HG03457 (cell line): Measurements from ENCODE around the gene GPR78.
"Not testable (repeated sequence)": the region's sequence is repeated elsewhere in the genome, so short reads cannot be mapped to it uniquely, and the experiment has no call there.

Source experiments
- ATAC-seq: cut with Tn5 transposase; IDR thresholded peaks from one replicate; pipeline ENCODE4 v1.9.1; 2021; ENCODE audit warnings: moderate number of reproducible peaks; ENCODE audit not compliant: unreplicated experiment

The GPR78 gene

GRCh38 chr4:8559524-8560264 lies 20.5 kb upstream of the GPR78 start:
- ATAC-seq, result no peak

DNA sequence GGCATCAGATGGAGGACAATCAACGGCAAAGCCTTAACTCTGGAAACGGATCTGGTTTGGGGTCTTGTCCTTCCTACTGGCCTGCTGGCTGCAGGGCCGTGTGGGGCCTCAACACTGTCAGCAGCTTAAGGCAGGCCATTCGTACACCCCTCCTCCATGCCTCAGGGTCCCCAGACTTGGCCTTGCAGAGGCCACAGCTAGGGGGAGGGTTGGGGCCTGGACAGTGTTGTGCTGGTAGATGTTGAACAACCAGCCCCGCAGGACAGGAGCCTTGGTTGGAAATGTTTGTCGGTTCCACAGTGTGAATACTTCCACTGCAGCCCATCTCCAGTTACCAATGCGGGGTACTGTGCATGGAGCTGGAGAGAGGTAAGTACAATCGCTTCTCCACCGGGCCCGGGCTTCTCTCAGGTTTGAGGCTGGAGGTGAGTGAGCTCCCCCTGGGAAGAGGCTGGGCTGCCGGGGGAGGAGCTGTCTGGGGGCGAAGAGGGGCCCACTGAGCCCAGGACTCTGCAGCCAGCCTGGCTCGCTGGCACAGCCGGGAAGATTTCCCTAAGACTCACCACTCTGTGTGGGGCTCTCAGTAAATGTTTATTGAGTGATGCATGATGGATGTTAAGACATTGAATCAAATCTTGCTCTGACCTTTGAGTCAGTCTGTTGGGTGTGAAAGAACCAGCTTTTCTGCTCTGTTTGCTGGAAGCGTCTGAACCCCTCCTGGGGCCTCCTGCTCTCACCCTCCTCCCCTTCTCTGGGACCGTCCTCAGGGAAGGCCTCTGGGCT lies 19.7 kb upstream of the GPR78 start:
- ATAC-seq, result no peak

DNA sequence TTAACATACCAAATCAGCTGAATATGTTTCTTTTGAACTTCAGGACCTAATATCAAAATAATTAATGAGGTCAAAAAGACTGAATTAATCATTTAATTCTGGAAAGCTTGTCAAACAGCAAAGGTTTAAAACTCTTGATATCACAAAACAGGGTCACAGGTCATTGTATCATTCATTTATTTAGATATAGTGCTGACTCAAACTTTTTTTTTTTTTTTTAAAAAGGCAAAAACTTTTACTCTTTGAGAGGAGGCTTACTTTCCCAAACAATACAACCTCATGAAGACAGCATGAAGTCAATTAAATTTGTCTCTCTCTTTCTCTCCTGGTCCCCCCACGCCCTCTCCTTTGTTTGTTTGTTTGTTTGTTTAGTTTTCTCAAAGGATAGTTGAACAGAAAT lies 15.6 kb upstream of the GPR78 start:
- no peak for ATAC-seq

DNA sequence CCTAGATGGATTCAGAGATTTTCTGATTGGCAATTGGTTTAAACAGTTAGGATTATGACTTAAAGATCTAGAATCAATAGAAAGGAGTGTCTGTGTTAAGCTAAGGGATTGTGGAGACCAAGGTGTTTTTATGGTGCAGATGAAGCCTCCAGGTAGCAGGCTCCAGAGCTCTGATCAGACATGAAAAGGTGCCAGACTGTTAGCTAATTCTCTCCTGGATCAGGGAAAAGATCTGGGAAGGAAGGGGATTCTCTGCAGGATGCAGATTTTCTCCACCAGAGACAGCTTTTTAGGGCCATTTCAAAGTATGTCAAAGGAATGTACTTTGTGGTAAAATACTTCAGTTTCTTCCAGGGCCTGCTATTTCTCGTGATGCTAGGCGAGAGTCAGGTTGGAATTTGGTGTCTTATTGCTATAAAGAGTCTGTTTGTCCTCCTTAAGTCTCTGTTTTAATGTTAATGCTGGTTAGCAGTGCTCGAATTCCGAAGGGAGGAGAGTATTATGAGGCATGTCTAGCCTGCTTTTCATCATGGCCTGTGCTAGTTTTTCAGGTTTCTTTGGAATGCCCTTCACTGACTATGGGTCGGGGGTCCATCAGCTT lies 12.0 kb upstream of the GPR78 start:
- no peak for ATAC-seq

DNA sequence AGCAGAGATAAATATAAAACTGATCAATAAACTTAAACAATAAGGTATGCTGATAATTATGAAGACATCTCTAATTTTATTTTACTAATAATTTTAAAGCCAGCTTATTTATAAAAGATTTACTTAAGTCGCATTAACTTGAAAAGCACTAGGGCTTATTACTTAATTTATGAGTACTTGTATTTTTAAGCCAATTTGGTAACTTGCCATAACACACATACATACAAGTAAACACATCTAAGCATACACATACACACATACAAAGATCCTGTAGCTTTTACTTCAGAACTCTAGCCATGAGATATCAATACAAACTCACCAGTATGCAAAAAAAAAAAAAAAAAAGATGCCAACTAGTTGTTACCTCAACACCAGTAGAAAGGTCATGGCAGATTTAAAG lies 10.0 kb upstream of the GPR78 start:
- ATAC-seq, result no peak

- no peak for ATAC-seq
Measured at GRCh38 chr4:8571702-8572685, 8.2 kb upstream of the GPR78 start.

- ATAC-seq, result no peak
Measured at GRCh38 chr4:8573266-8573665, 6.9 kb upstream of the GPR78 start.

DNA sequence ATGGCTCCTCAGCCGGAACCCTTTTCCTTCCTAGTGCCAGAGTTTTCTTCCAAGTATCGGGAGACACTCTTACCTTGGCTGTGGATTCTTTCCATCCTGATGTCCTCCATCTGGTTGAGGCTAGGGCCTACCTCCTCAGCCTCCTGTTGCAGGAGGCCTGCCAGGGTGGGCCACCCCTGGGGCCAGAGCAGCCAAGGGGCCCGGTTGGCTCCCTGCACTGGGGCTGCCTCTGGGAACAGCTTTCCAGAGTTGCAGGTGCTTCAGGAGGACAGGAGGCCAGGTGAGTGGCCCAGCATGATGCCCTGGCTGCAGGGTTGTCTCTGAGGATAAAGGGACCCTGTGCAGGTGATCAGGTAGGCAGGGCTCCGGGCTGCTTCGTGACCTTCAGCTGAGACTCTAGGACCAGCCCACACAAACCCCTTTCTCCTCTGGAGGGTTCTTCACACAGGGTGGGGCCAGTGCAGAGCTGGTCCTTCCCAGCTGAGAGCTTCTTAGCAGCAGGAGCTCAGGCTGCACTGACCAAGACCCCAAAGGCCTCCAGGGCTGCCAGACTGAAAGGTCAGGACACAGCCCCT lies 5.3 kb upstream of the GPR78 start:
- no peak for ATAC-seq

DNA sequence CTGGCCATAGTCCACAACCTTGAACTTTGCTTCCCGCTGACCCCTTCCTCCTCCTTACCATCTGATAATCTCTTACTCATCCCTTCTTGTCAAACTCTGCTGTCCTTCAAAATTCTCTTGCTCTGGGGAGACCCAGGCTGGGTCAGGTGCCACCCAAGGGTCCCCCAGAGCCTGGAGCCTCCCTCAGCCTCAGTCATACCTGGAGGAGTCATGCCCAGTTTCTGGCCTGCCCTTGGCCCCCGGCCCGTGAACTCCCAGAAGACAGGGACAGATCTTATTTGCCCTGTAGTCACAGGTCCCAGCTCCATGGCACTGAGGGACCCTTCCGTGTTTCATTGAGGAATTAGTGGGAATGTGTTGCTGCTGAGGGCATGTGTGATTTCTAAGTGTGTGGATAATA lies 4.7 kb upstream of the GPR78 start:
- no peak for ATAC-seq

- not testable (repeated sequence) for ATAC-seq
Measured at GRCh38 chr4:8576591-8576990, 3.6 kb upstream of the GPR78 start.

DNA sequence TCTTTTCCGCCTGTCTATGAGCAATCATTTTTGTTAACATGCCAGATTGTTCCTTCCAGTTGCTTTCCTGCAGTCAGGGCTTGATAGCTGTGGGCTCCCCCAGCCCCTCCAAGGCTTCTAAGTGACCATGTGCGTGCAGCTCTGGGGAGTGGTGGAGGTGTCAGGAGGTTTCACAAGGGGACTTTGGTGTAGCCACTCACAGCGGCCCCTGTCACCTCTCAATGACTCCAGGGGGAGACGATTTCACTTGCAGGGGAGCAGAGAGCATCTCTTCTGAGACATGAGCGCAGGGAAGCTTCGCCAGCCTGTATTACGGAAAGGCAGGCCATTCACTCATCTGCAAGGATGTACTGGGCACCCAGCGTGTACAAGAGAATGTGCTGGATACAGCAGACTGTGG lies 3.1 kb upstream of the GPR78 start:
- no peak for ATAC-seq

DNA sequence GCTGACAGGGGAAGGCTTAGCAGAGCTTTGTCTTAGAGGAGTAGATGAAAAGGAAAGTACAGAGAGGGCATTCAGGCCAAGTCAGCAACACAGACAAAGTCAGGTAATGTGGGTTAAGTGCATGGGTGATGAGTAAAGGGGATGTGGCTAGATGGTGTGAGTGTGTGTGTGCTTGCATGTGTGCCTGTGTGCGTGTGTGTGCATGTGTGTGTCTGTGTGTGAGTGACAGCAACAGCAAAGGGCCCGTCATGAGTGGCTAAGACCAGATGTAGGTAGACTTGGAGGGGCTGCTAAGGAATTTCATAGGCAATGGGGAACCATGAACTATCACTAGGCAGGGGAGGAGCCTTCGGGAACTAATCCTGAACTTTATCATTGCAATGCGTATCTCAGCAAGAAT lies 2.2 kb upstream of the GPR78 start:
- no peak for ATAC-seq

- no peak for ATAC-seq
Measured at GRCh38 chr4:8578717-8579116, 1.5 kb upstream of the GPR78 start.

GRCh38 chr4:8579526-8580320 lies 469 bp upstream of the GPR78 start:
- ATAC-seq, result no peak

- no peak for ATAC-seq
Measured at GRCh38 chr4:8581094-8581861, 1.1 kb downstream of the GPR78 start.

- ATAC-seq, result no peak
Measured at GRCh38 chr4:8582016-8582415, 1.8 kb downstream of the GPR78 start.

- ATAC-seq, result no peak
Measured at GRCh38 chr4:8582436-8582835, 2.2 kb downstream of the GPR78 start.

- no peak for ATAC-seq
Measured at GRCh38 chr4:8582941-8583654, 2.9 kb downstream of the GPR78 start.
